K562 (cell line): ENCODE data around the gene KARS1. TPM values are rescaled to one million over a fixed set of nuclear protein-coding genes. Genes with fewer than 3 reads are reported as not detected.
A peak's percentile ranks its signal among the peaks of the same experiment; 100 is the strongest.

Experiments
- AFF4 ChIP-seq: sonication (generic); formaldehyde crosslinking; IDR thresholded peaks from 2 replicates; pipeline ENCODE4 v1.8.0; 2023; ENCODE audit warnings: mild to moderate bottlenecking, missing genetic modification reagents
- BCL6 ChIP-seq: fragments of 250-450 bp; sonication (Bioruptor Pico); IDR thresholded peaks from 2 replicates; pipeline ENCODE4 v1.4.0; 2020
- CBX8 ChIP-seq: fragments of 200-600 bp; sonication (generic); IDR thresholded peaks from 2 replicates; pipeline ENCODE4 v1.6.1; 2012; ENCODE audit warnings: borderline replicate concordance, mixed run types, low read depth, mild to moderate bottlenecking, moderate library complexity, mixed read lengths, low read length, control low read depth, inconsistent platforms; ENCODE audit not compliant: poor library complexity, severe bottlenecking; ENCODE audit errors: extremely low read depth
- ERF ChIP-seq: fragments of 450-650 bp; formaldehyde crosslinking; IDR thresholded peaks from 2 replicates; pipeline ENCODE4 v1.4.0; 2020; ENCODE audit warnings: mild to moderate bottlenecking, mixed read lengths
- GABPB2 ChIP-seq: fragments of 250-450 bp; sonication (Bioruptor Pico); conservative IDR thresholded peaks from 2 replicates; pipeline ENCODE4 v1.5.1; 2021; ENCODE audit warnings: mild to moderate bottlenecking
- HES1 ChIP-seq: fragments of 450-650 bp; IDR thresholded peaks from 2 replicates; pipeline ENCODE4 v1.6.1; 2016; ENCODE audit warnings: low read depth, mild to moderate bottlenecking, moderate library complexity
- MCM7 ChIP-seq, 2 experiments: fragments of 450-650 bp; IDR thresholded peaks; 2 replicates each; pipeline ENCODE4 v1.6.1; 2016 to 2018
- MEF2D ChIP-seq: conservative IDR thresholded peaks from 2 replicates; pipeline ENCODE4 v1.6.1; 2016; ENCODE audit warnings: low read depth, missing genetic modification characterization, missing compliant biosample characterization
- MXD1 ChIP-seq: fragments of 250-450 bp; sonication (Bioruptor Pico); IDR thresholded peaks from 2 replicates; pipeline ENCODE4 v1.8.0; 2021; ENCODE audit warnings: borderline replicate concordance, mild to moderate bottlenecking, moderate library complexity; ENCODE audit not compliant: poor library complexity, severe bottlenecking
- MYNN ChIP-seq, 2 experiments: sonication (generic); formaldehyde crosslinking in 1 of 2; IDR thresholded peaks; 2 replicates each; pipeline versions ENCODE4 v1.5.0 to v1.6.1; 2016 to 2020; ENCODE audit warnings: antibody characterized with exemption in 1 of 2, missing genetic modification reagents in 1 of 2
- OTX1 ChIP-seq: fragments of 450-650 bp; formaldehyde crosslinking; IDR thresholded peaks from 2 replicates; pipeline ENCODE4 v1.4.0; 2022; ENCODE audit warnings: mild to moderate bottlenecking
- POLR2AphosphoS5 ChIP-seq: IDR thresholded peaks from 2 replicates; pipeline ENCODE4 v1.6.1; 2011; ENCODE audit warnings: mild to moderate bottlenecking, low read depth, low read length, moderate library complexity; ENCODE audit not compliant: control insufficient read depth, insufficient read depth
- PTBP1 ChIP-seq: fragments of 200-400 bp; formaldehyde crosslinking; IDR thresholded peaks from 2 replicates; pipeline ENCODE4 v1.6.1; 2017; ENCODE audit warnings: low read depth, low read length
- RUNX1 ChIP-seq: sonication (generic); IDR thresholded peaks from 2 replicates; pipeline ENCODE4 v1.6.1; 2016; ENCODE audit warnings: antibody characterized with exemption, low read depth
- SAFB ChIP-seq: fragments of 200-400 bp; formaldehyde crosslinking; IDR thresholded peaks from 2 replicates; pipeline ENCODE4 v1.6.1; 2017; ENCODE audit warnings: low read depth, low read length, borderline replicate concordance
- SIN3B ChIP-seq: fragments of 450-650 bp; IDR thresholded peaks from 2 replicates; pipeline ENCODE4 v1.6.1; 2017; ENCODE audit warnings: low read depth, mild to moderate bottlenecking, moderate library complexity
- TCF15 ChIP-seq: fragments of 250-450 bp; sonication (Bioruptor Pico); IDR thresholded peaks from 2 replicates; pipeline ENCODE4 v1.8.0; 2022; ENCODE audit warnings: moderate library complexity, mild to moderate bottlenecking, inconsistent platforms
- YBX1 ChIP-seq: fragments of 450-650 bp; IDR thresholded peaks from 2 replicates; pipeline ENCODE4 v1.7.1; 2016; ENCODE audit warnings: mild to moderate bottlenecking
- ZBTB34 ChIP-seq: fragments of 250-450 bp; sonication (Bioruptor Pico); IDR thresholded peaks from 2 replicates; pipeline ENCODE4 v1.8.0; 2021; ENCODE audit warnings: mild to moderate bottlenecking, moderate library complexity
- ZKSCAN1 ChIP-seq: fragments of 150-350 bp; IDR thresholded peaks from 2 replicates; pipeline ENCODE4 v1.6.1; 2016; ENCODE audit warnings: low read depth, low read length
- ZNF133 ChIP-seq: fragments of 250-450 bp; sonication (Bioruptor Pico); IDR thresholded peaks from 2 replicates; pipeline ENCODE4 v1.4.0; 2020; ENCODE audit warnings: mild to moderate bottlenecking
- ZNF217 ChIP-seq: sonication (generic); formaldehyde crosslinking; IDR thresholded peaks from 2 replicates; pipeline ENCODE4 v1.8.0; 2022; ENCODE audit warnings: mild to moderate bottlenecking, missing genetic modification reagents
- ZNF589 ChIP-seq: fragments of 200-800 bp; sonication (Bioruptor generic); IDR thresholded peaks from 2 replicates; pipeline ENCODE4 v1.6.1; 2016; ENCODE audit warnings: low read depth, missing genetic modification characterization, missing compliant biosample characterization
- ZNF668 ChIP-seq: fragments of 250-450 bp; sonication (Bioruptor Pico); IDR thresholded peaks from 2 replicates; pipeline ENCODE4 v1.8.0; 2022; ENCODE audit warnings: mild to moderate bottlenecking, inconsistent platforms
- polyA plus RNA-seq, 8 experiments: library from polyadenylated mRNA; depleted of rRNA in 4 of 8; stranded (reverse) in 5 of 8; unstranded in 3 of 8; fragments of >200 nt; fragmentation: Nextera tagmentation in 2 of 8; fragmentation: Illumina TruSeq in 1 of 8; extraction: Ambion mirVana in 2 of 8; extraction: Trizol in 1 of 8; gene quantifications; 2 replicates each; pipeline versions ENCODE4 v1.2.1 to v1.2.3, GENCODE V29; 2011 to 2014; ENCODE audit warnings: inconsistent platforms in 1 of 8, missing spikeins in 1 of 8
- total RNA-seq, 7 experiments: library from RNA; depleted of rRNA in 6 of 7; stranded (reverse); fragments of >200 nt in 6 of 7; fragmentation: Illumina TruSeq in 2 of 7; extraction: Trizol in 2 of 7; gene quantifications; 2 replicates each; pipeline versions ENCODE4 v1.2.1 to v1.2.3, GENCODE V29; 2011 to 2021; ENCODE audit warnings: low replicate concordance in 1 of 7

The KARS1 gene
- total and polyA plus RNA-seq, 9 of the 15 experiments (the other 6 are each of a cell fraction or from before 2014, with no cell fraction given): 223 to 386 (median 304) TPM

- TF ChIP-seq AFF4 (CRISPR knock-in tag) (no peak), ZBTB34 (no peak), MEF2D (tag) (no peak), MYNN (IDR thresholded peaks at IDR 0.05) (no peak), MYNN (CRISPR knock-in tag; IDR thresholded peaks at IDR 0.05) (no peak), SIN3B (no peak), BCL6 (CRISPR knock-in tag) (no peak), HES1 (peak; percentile 88), GABPB2 (no peak), ZNF589 (CRISPR knock-in tag) (no peak), POLR2AphosphoS5 (no peak), OTX1 (CRISPR knock-in tag) (0 out of 2 replicates have a peak, but pooled peaks have one; percentile 40), MCM7 (IDR thresholded peaks at IDR 0.05) (no peak), ZNF133 (no peak), YBX1 (no peak), TCF15 (CRISPR knock-in tag) (no peak), SAFB (no peak), ERF (no peak), MXD1 (CRISPR knock-in tag) (no peak), PTBP1 (no peak), ZNF668 (CRISPR knock-in tag) (no peak), ZNF217 (no peak), RUNX1 (no peak), ZKSCAN1 (no peak), CBX8 (no peak)
These were observed 22.5 kb downstream of the KARS1 start (continued) for GRCh38 chr16:75624921-75625334.
